Heart right ventricle (tissue), 16 donors: ENCODE data around the gene HAGHL. TPM values are rescaled to one million over a fixed set of nuclear protein-coding genes. Genes with fewer than 3 reads are reported as not detected.

Experiments
- ATAC-seq, 8 donors: fragments of 200-7000 bp; cut with Tn5 transposase; one replicate each; pipeline ENCODE4 v1.9.1; 2020; ENCODE audit warnings: mild to moderate bottlenecking in 8 of 8, moderate library complexity in 8 of 8, moderate number of reproducible peaks in 1 of 8
- DNase-seq, 2 donors: peaks; one replicate each; pipeline ENCODE4 v3.0.0-alpha.2; 2020
- H3K27ac ChIP-seq, 10 donors: fragments of 200-600 bp; sonication (generic) in 2 of 10; one replicate each; pipeline versions ENCODE4 v1.5.0 to v1.8.0; 2020 to 2022; ENCODE audit warnings: mild to moderate bottlenecking in 3 of 10
- H3K27me3 ChIP-seq, 7 donors: fragments of 200-600 bp; one replicate each; pipeline ENCODE4 v1.8.0; 2021 to 2022; ENCODE audit warnings: mild to moderate bottlenecking in 2 of 7
- H3K36me3 ChIP-seq, 9 donors: fragments of 200-600 bp; sonication (generic) in 1 of 9; one replicate each; pipeline versions ENCODE4 v1.5.0 to v1.8.0; 2020 to 2022; ENCODE audit warnings: mild to moderate bottlenecking in 2 of 9
- H3K4me1 ChIP-seq, 9 donors: fragments of 200-600 bp; sonication (generic) in 1 of 9; one replicate each; pipeline versions ENCODE4 v1.5.0 to v1.8.0; 2020 to 2022; ENCODE audit warnings: mild to moderate bottlenecking in 4 of 9
- H3K4me3 ChIP-seq, 10 donors: fragments of 200-600 bp; sonication (generic) in 2 of 10; one replicate each; pipeline versions ENCODE4 v1.5.0 to v1.8.0; 2020 to 2022; ENCODE audit warnings: mild to moderate bottlenecking in 7 of 10, moderate library complexity in 2 of 10
- H3K9me3 ChIP-seq, 11 donors: fragments of 200-600 bp in 10 of 11; sonication (generic) in 2 of 11; one replicate each; pipeline versions ENCODE4 v1.5.0 to v1.8.0; 2013 to 2022; ENCODE audit warnings: mild to moderate bottlenecking in 2 of 11, control low read depth in 1 of 11, moderate library complexity in 1 of 11
- CTCF ChIP-seq, 9 donors: fragments of 200-600 bp; sonication (generic) in 2 of 9; IDR thresholded peaks; one replicate each; pipeline versions ENCODE4 v1.5.0 to v1.8.0; 2021 to 2022; ENCODE audit warnings: antibody characterized with exemption in 9 of 9, mild to moderate bottlenecking in 5 of 9, moderate library complexity in 1 of 9
- WGBS, 2 donors: extraction: QIAGEN DNeasy Blood & Tissue Kit; methylation state at CpG; one replicate each; pipeline ENCODE4 v1.1.7; 2013; ENCODE audit warnings: inconsistent platforms in 1 of 2; 5-methylcytosine and 5-hydroxymethylcytosine counted together
- intact Hi-C, 10 donors: fragments of 100-400 bp; cut with DNase I; formaldehyde crosslinking; loops; one replicate each; pipeline versions ENCODE4 v1.11.1 to v1.14.2; 2022
- polyA plus RNA-seq, 2 donors: library from polyadenylated mRNA; stranded (reverse); fragments of 200-250 nt; gene quantifications; one replicate each; pipeline ENCODE4 v1.2.3, GENCODE V29; 2013
- total RNA-seq, 10 donors: library from RNA; stranded (reverse); fragmentation: NEBNext Ultra II Directional in 3 of 10; extraction: Animal tissue kit (Norgen Biotek cat#: 25700) in 3 of 10; gene quantifications; one replicate each; pipeline versions ENCODE4 v1.2.1 to v1.2.4, GENCODE V29; 2021 to 2023
- donor health status: Arrhythmogenic right ventricular cardiomyopathy.
- donor health status: ischemic (EF 13 %, LVEDD 7.1; RV severe dilation, severe dysfunction).
- donor health status: healthy with polysubstance abuse.
- donor health status: DM: no; HTN: yes; CAD: no.
- donor health status: DM: no; HTN: no; CAD: no.
- donor health status: ischemic (EF 25% LVEDD 6.9; RV normal size, moderate dysfunction).
- donor health status: ischemic (EF 25% LVEDD 5.7; RV mildly dilated, moderate dysfunction).
- donor health status: healthy.
- donor health status: DM: yes; HTN: yes; CAD: no.
- donor health status: Ischemic cardiomyopathy.
- donor health status: ischemic (EF 35%, LVEDD 5.7; RV mildly dilated, moderate dysfunction).
- donor health status: nonischemic (EF 11% LVEDD 7.7; RV severe dilation, severe dysfunction).
- donor health status: DM: yes; HTN: yes; CAD: no.
- donor health status: PGD.
- donor health status: ischemic (EF 29% LVEDD 5.4; RV normal size, mild dysfunction).
- donor health status: nonischemic (EF 23%, LVEDD 6.1; RV moderate dilation, normal function).

HAGHL gene
- total and polyA plus RNA-seq, 12 donors = 5.1 to 80.0 (median 10.9) TPM

GRCh38 chr16:761625-762513, 35.0 kb downstream of the HAGHL start:
- no peak overlapping the region for H3K4me3 ChIP-seq
- peaks cover 6 to 36% (median 10%) of the 10 kb centered on the region in 7 donors for H3K27me3 ChIP-seq
- H3K9me3 ChIP-seq = no peaks in the 10 kb centered on the region
- H3K27ac ChIP-seq = no peak overlapping the region
- H3K36me3 ChIP-seq = no peaks in the 10 kb centered on the region
- WGBS, 2 donors = 64 to 68% methylated on average over 22 of the region's 22 CpGs
- intact Hi-C loops = no loop called here
- no peak for TF ChIP-seq CTCF (IDR thresholded peaks at IDR 0.05)
- no peak for DNase-seq
- peaks cover 0 to 7% (median 0%) of the 10 kb centered on the region in 9 donors for H3K4me1 ChIP-seq
- no peak for ATAC-seq

- Histone ChIP-seq H3K4me1 (peaks cover 0 to 3% (median 0%) of the 10 kb centered on the region in 9 donors), H3K27ac (no peak overlapping the region), H3K27me3 (peaks cover 6 to 36% (median 10%) of the 10 kb centered on the region in 7 donors), H3K4me3 (no peak overlapping the region), H3K36me3 (no peaks in the 10 kb centered on the region), H3K9me3 (no peaks in the 10 kb centered on the region)
- ATAC-seq (no peak), DNase-seq (no peak)
- TF ChIP-seq CTCF (IDR thresholded peaks at IDR 0.05) = no peak
- intact Hi-C loops = no loop called here
- 71 to 74% methylated on average over 17 of the region's 17 CpGs for WGBS, 2 donors
Observed at GRCh38 chr16:762595-763268, 35.8 kb downstream of the HAGHL start.

GRCh38 chr16:763369-764183, 36.7 kb downstream of the HAGHL start:
- intact Hi-C loops = no loop called here
- H3K9me3 ChIP-seq = no peaks in the 10 kb centered on the region
- no peaks in the 10 kb centered on the region for H3K36me3 ChIP-seq
- H3K4me3 ChIP-seq = no peak overlapping the region
- WGBS, 2 donors = 75% methylated on average over 19 to 21 of the region's 21 CpGs
- TF ChIP-seq CTCF (IDR thresholded peaks at IDR 0.05) = no peak
- DNase-seq (no peak), ATAC-seq (no peak)
- H3K27ac ChIP-seq = no peak overlapping the region
- H3K4me1 ChIP-seq = no peaks in the 10 kb centered on the region
- peaks cover 6 to 36% (median 10%) of the 10 kb centered on the region in 7 donors for H3K27me3 ChIP-seq

GRCh38 chr16:764184-764750, 37.4 kb downstream of the HAGHL start:
- H3K27me3 ChIP-seq = peaks cover 6 to 36% (median 10%) of the 10 kb centered on the region in 7 donors
- no peaks in the 10 kb centered on the region for H3K9me3 ChIP-seq
- no peaks in the 10 kb centered on the region for H3K36me3 ChIP-seq
- no peak overlapping the region for H3K4me3 ChIP-seq
- no peaks in the 10 kb centered on the region for H3K4me1 ChIP-seq
- intact Hi-C loops = no loop called here
- no peak overlapping the region for H3K27ac ChIP-seq
- WGBS, 2 donors = 71 to 75% methylated on average over 19 to 20 of the region's 20 CpGs
- no peak for TF ChIP-seq CTCF (IDR thresholded peaks at IDR 0.05)
- no peak for ATAC-seq
- no peak for DNase-seq
